ENCODE data around the gene NTN1. TPM values are rescaled to one million over a fixed set of nuclear protein-coding genes. Genes with fewer than 3 reads are reported as not detected.
"Not testable (repeated sequence)": the region's sequence is repeated elsewhere in the genome, so short reads cannot be mapped to it uniquely, and the experiment has no call there.

Gene NTN1
- total and polyA plus RNA-seq, 2 experiments from 2014 or later = 0.16 to 0.60 TPM

DNA sequence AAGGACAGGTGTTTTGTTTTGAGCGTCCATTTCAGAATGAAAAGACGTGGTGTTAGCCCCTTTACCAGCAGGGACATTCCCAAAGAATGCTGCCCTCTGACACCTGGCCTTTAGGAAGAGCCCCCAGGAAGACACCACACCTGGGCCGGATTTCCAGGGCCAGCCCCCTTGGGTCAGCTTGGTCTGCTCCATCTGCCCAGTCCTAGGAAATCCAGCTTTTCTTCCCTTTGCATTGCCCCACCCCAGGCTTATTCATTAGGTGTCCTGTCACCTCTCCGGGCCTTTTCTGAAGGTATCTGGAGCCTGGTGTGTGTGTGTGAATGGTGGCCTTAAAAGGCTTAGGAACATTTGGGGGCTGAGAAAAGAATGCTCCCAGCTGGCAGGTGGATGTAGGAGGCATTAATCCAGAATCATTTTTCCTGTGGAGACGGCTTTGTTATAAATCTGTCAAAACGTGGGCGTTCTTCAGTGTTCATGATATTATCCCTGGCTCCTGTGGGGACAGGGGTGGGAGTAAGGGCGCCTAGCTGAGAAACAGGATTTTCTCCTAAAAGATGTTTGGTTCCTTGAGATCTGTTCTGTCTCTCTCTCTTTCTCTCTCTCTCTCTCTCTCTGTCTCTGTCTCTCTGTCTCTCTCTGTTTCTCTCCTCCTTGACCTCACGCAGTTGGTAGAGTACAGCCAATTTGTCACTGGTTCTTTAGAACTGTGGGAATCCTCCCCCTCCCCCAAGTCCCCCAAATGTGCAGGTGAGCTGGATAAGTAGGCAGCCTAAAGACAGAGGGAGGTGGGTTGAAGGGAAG lies 84.0 kb downstream of the NTN1 start:
- no peaks in the 10 kb centered on the region for H3K36me3 ChIP-seq
- H3K4me1 ChIP-seq (ENCODE audit: low read depth) = no peaks in the 10 kb centered on the region
- TF ChIP-seq, protein P1, sequence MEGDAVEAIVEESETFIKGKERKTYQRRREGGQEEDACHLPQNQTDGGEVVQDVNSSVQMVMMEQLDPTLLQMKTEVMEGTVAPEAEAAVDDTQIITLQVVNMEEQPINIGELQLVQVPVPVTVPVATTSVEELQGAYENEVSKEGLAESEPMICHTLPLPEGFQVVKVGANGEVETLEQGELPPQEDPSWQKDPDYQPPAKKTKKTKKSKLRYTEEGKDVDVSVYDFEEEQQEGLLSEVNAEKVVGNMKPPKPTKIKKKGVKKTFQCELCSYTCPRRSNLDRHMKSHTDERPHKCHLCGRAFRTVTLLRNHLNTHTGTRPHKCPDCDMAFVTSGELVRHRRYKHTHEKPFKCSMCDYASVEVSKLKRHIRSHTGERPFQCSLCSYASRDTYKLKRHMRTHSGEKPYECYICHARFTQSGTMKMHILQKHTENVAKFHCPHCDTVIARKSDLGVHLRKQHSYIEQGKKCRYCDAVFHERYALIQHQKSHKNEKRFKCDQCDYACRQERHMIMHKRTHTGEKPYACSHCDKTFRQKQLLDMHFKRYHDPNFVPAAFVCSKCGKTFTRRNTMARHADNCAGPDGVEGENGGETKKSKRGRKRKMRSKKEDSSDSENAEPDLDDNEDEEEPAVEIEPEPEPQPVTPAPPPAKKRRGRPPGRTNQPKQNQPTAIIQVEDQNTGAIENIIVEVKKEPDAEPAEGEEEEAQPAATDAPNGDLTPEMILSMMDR (IDR thresholded peaks at IDR 0.05; ENCODE audit: low read depth, low read length) = no peak
- H3K27ac ChIP-seq = no peak overlapping the region
- H3K9me3 ChIP-seq (ENCODE audit: low read depth) = no peaks in the 10 kb centered on the region
- no peak for DNase-seq (ENCODE audit: low read depth in 1 of 2, low spot score in 1 of 2)
- H3K27me3 ChIP-seq = peaks cover 21% of the 10 kb centered on the region
- H3K4me3 ChIP-seq = no peak overlapping the region

DNA sequence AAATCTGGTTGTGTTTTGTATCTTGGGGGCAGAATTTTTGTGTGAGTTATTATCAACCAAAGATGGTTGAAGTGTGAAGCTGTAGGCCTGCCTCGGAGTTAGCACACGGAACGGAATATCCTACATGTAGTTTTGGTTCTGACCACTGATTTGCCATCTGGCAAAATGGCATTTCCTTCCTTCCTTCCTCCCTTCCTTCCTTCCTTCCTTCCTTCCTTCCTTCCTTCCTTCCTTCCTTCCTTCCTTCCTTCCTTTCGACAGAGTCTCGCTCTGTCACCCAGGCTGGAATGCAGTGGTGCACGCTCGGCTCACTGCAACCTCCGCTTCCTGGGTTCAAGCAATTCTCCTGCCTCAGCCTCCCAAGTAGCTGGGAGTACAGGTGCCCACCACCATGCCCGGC lies 85.0 kb downstream of the NTN1 start:
- H3K4me1 ChIP-seq (ENCODE audit: low read depth); H3K9me3 ChIP-seq (ENCODE audit: low read depth); H3K27ac ChIP-seq; DNase-seq (ENCODE audit: low read depth in 1 of 2, low spot score in 1 of 2); H3K4me3 ChIP-seq; H3K36me3 ChIP-seq: not testable (repeated sequence)
- peaks cover 27% of the 10 kb centered on the region for H3K27me3 ChIP-seq

DNA sequence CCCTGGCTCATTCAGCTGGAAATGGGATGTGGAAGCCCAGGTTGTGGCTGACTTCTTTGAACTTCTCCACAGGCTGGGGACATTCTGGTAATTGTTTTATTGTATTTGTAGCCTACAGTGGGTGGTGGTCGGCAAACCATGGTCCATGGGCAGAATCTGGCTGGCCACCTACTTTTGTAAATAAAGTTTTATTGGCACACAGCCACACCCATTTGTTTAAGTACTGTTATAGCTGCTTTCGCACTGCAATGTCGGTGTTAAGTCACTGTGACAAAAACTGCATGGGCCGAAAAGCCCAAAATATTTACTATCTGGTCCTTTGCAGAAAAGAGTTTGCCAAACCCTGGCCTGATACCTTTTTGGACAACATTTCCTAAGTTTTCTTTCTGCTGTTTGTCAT lies 86.2 kb downstream of the NTN1 start:
- TF ChIP-seq, protein P1 (IDR thresholded peaks at IDR 0.05; ENCODE audit: low read depth, low read length) = no peak
- Histone ChIP-seq H3K4me3 (no peak overlapping the region), H3K9me3 (ENCODE audit: low read depth) (no peaks in the 10 kb centered on the region), H3K27ac (no peak overlapping the region), H3K36me3 (no peaks in the 10 kb centered on the region), H3K27me3 (peaks cover 36% of the 10 kb centered on the region), H3K4me1 (ENCODE audit: low read depth) (no peaks in the 10 kb centered on the region)
- DNase-seq (ENCODE audit: low read depth in 1 of 2, low spot score in 1 of 2) = no peak

DNA sequence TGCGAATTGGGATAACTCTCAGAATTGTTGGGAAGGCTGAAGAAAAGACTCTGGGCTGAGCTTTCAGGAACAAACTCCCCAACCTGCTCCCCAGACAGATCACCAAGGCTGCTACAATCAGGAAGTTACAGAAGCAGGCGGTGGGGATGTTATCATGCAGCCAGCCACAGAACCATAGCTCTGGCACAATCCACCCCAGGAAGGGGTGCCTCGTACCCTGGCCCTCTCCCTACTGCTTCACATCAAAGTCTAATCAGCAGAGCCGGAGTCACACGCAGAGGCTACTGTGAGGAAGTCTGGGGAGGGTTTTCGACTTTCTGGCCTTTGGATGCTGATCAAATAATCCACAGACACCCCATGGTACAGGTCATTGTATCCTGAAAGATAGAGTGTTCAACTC lies 86.8 kb downstream of the NTN1 start:
- H3K36me3 ChIP-seq = no peaks in the 10 kb centered on the region
- no peak overlapping the region for H3K4me3 ChIP-seq
- H3K27ac ChIP-seq = no peak overlapping the region
- H3K27me3 ChIP-seq = peaks cover 36% of the 10 kb centered on the region
- H3K4me1 ChIP-seq (ENCODE audit: low read depth) = no peaks in the 10 kb centered on the region
- TF ChIP-seq, protein P1 (IDR thresholded peaks at IDR 0.05; ENCODE audit: low read depth, low read length) = no peak
- no peaks in the 10 kb centered on the region for H3K9me3 ChIP-seq (ENCODE audit: low read depth)
- DNase-seq (ENCODE audit: low read depth in 1 of 2, low spot score in 1 of 2) = no peak

DNA sequence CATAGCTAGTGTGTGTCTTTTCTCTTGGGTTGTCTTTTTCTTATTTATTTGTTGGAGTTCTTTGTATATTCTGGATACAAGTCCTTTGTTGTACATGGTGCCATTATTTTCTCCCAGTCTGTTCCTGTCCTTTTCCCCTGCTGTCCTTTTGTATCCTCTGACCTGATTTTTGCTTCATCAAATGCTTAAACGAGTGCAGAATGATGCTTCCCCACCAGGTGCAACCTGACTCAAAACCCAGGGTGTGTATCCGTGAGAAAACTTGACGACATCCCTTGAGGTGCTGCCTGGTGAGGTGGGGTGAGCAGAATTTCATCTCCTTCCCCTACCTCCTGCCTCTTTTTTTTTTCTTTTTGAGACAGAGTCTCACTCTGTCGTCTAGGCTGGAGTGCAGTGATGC lies 88.6 kb downstream of the NTN1 start:
- H3K27ac ChIP-seq = no peak overlapping the region
- H3K4me3 ChIP-seq = no peak overlapping the region
- no peak for DNase-seq (ENCODE audit: low read depth in 1 of 2, low spot score in 1 of 2)
- H3K27me3 ChIP-seq = peaks cover 43% of the 10 kb centered on the region
- TF ChIP-seq, protein P1 (IDR thresholded peaks at IDR 0.05; ENCODE audit: low read depth, low read length) = no peak
- H3K9me3 ChIP-seq (ENCODE audit: low read depth) = no peaks in the 10 kb centered on the region
- no peaks in the 10 kb centered on the region for H3K4me1 ChIP-seq (ENCODE audit: low read depth)
- H3K36me3 ChIP-seq = no peaks in the 10 kb centered on the region

DNA sequence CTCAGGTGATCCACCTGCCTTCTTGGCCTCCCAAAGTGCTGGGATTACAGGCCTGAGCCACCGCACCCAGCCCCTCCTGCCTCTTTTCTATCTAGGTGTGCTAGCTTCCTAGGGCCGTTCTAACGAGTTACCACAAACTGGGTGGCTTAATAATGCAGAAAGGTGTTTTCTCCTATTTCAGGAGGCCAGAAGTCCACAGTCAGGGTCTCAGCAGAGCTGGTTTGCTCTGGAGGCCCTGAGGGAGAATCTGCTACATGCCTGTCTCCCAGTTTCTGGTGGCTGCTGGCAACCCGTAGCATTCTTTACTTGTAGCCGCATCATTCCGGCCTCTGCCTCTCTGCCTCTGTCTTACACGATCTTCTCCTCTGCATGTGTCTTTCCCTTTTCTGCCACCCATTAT lies 89.2 kb downstream of the NTN1 start:
- H3K4me3 ChIP-seq = no peak overlapping the region
- H3K4me1 ChIP-seq (ENCODE audit: low read depth) = no peaks in the 10 kb centered on the region
- peaks cover 46% of the 10 kb centered on the region for H3K27me3 ChIP-seq
- no peaks in the 10 kb centered on the region for H3K36me3 ChIP-seq
- DNase-seq (ENCODE audit: low read depth in 1 of 2, low spot score in 1 of 2) = no peak
- no peaks in the 10 kb centered on the region for H3K9me3 ChIP-seq (ENCODE audit: low read depth)
- no peak overlapping the region for H3K27ac ChIP-seq
- TF ChIP-seq, protein P1 (IDR thresholded peaks at IDR 0.05; ENCODE audit: low read depth, low read length) = no peak

All from cardiac muscle cell (in vitro differentiated cells and primary cell).